Right forelimb (tissue), 1 donor: ENCODE data around the gene TIPRL.
A peak's percentile ranks its signal among the peaks of the same experiment; 100 is the strongest.

Source experiments
- DNase-seq: peaks from one replicate; pipeline ENCODE4 v3.0.0-alpha.2; 2018

The TIPRL gene

GRCh38 chr1:168218658-168219057, 39.9 kb downstream of the TIPRL start:
- DNase-seq, result no peak

DNA sequence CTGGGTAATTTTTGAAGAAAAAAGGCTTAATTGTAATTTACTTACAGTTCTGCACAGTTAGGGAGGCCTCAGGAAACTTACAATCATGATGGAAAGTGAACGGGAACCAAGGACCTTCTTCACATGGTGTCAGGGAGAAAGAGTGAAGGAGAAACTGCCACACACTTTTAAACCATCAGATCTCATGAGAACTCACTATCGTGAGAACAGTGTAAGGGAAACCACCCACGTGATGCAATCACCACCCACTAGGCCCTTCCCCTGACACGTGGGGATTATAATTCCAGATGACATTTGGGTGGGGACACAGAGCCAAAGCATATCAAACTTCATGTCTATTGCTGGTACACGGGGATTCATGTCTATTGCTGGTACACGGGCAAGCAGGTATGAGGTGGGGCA, 41.7 kb downstream of the TIPRL start:
- DNase-seq, result no peak

DNA sequence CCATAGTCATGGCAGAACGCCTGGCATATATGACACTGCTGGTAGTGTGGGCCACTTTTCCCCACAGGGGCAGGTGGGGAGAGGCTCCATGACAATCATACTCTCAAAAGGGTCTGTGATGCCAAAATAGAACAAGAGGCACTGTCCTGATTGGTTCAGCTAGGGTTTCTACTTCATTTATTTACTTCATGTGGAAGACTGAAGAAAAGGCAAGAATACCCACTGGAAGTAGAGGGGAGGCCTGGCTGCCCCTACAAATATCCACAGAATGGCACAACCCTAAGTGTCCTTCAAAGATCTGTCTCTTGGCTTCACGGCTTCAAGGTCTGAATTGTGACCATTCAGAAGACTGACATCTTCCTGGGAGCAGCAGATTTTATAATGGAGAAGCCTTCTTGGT, 42.5 kb downstream of the TIPRL start:
- no peak for DNase-seq

- no peak for DNase-seq
These were observed 44.5 kb downstream of the TIPRL start for GRCh38 chr1:168223261-168223660.

DNA sequence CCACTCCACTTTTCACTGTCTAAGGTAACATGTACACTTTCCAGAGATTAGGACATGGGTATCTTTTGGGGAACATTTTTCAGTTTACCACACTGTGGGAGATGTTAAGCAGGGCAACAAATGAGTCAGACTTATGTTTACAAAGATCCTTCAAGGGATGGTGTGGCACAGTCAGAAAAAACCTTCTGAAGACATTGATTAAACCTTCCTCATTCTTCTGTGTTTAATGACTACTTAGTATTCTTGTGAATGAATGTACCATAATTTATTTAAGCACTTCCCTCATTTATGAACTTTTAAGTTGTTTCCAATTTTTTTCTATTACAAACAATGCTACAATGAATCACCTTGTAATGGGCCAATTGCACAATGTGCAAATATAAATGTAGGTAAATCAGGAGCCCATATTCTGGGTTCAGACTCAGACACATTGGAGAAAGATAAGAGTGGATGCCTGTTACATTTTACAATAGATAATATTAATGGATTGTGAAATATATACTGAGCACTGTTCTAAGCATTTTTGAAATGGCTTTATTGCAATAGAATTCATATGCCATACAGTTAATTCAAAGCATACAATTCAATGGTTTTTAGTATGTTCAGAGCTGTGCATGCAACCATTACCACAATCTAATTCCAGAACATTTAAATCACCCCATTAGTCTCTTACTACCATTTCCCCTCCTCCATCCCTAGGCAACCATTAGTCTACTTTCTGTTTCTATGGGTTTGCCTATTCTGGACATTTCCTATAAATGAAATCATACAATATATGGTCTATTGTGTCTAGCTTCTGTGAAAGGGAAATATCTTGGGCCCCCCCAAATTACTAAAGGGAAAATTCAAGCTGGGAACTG, 45.1 kb downstream of the TIPRL start:
- no peak for DNase-seq

- no peak for DNase-seq
These were observed 46.2 kb downstream of the TIPRL start for GRCh38 chr1:168224991-168225390.

GRCh38 chr1:168225476-168226190, 46.9 kb downstream of the TIPRL start, which contains the start of gene SFT2D2:
Gene SFT2D2, plus strand, starts transcription at chr1:168226004. Its CDS starts 76 bp downstream, at chr1:168226080.
- peak; percentile 89 for DNase-seq

- no peak for DNase-seq
These were observed 48.9 kb downstream of the TIPRL start for GRCh38 chr1:168227620-168228019.

DNA sequence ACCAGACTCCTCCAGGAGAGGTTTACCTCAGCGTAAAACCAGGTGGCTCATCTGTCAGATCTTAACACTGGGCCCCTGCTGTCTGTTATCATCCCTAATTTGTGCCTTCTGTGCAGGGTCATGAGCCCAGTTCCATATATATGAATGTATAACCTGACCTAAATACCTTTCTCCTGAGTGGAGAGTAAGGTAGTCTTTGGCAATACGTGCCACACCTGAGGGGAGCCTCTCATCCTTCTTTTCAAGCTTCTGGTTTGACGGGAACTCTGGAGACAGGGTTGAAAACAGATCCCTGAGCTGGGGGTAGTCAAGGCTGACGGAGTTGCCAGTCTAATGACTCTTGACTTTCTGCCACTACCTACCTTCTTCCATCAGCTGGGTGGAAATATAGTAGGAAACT, 51.1 kb downstream of the TIPRL start:
- no peak for DNase-seq

DNA sequence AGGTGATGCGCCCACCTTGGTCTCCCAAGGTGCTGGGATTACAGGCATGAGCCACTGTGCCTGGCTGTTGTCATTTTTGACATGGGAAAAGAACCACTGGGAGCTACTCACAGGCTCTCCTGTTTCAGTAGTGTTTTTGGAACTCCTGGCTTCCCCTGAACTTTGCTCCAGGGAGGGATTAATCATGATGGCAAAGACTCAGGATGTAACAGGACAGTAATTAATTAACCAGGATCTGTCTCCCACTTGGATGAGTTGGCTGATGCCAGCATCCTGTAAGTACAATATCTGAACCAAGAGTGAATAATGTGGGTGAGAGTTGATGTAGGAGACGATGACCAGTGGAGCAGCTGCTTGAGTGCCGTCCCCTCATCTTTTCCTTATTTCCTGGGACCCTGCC, 51.9 kb downstream of the TIPRL start:
- DNase-seq, result no peak

- DNase-seq, result no peak
These were observed 56.2 kb downstream of the TIPRL start for GRCh38 chr1:168234846-168235547.

GRCh38 chr1:168235548-168235885, 56.8 kb downstream of the TIPRL start:
- no peak for DNase-seq

DNA sequence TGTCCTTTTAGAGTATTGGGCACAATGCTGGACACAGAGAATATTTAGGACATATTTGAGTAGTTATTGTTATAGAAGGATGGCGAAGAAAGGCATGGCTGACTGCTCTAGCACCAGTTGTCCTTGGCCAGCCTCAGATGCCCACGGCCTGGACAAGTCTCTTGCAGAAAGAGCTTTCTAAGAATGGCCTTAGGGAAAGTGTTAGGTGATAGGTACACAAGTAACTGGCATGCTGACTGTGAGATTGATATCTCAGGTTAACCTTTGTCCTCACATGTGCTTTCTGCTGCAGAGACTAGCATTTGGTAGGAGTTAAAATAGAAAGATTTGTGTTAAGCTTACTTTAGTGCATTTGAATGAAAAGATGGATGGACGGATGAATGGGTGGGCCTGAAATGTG, 57.2 kb downstream of the TIPRL start:
- DNase-seq, result no peak

DNA sequence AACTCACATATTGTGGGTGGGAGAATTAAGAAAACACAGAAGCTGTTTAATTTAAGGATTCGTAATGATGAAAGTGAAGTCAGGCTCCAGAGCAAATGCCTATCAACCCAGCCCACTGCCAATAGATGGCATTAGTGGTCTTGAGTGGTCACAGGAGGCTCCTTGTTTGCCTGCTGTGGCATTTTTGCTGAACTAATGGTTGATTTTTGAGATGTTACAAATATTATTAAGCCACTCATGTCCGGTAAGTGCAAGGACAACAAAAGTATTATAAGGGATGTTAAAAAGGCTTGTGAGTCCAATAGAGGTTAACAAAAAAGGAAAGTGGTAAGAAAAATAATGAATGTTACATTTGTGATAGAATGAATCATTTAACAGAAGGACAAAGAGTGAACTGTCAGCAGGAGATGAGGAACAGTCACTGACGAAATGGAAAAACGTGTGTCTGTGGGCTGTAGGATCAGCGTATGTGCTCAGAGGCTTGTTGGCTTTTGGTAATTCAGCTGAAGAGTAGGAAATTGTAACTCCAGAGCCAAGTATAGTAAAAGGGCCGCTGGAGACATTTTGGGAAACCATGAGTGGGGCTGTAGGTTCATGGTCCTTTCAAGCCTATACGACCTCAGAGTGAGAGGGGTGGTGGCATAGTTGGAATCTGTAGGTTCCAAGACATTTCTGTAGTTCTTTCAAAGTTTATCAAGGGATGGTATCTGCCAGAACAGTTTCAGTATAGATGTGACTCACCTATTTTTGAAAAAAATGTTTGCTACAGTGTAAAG, 58.3 kb downstream of the TIPRL start:
- DNase-seq, result no peak

- no peak for DNase-seq
These were observed 64.4 kb downstream of the TIPRL start for GRCh38 chr1:168243198-168243597.

GRCh38 chr1:168243636-168244212, 65.0 kb downstream of the TIPRL start:
- DNase-seq, result no peak

- DNase-seq, result no peak
These were observed 66.3 kb downstream of the TIPRL start for GRCh38 chr1:168245042-168245441.

DNA sequence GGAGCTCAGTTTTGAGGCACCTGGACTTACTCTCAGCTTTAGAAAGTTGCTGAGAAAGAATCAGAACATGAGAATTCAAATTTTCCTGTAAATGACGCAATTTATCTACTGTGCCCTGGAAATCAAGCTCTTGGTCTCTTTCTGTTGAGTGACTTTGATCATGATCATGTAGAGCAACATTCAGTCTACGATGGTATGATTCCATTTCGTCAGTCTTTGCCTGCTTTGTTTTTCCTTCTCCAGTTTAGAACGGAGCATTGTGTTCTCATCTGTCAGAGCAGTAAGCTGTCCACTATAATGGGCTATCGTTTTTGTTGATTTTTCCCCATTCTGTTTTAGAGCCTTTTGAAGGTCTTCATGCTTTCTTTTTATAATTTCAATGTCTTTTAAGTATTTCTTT, 67.7 kb downstream of the TIPRL start:
- no peak for DNase-seq
